IMR-90 (cell line): ENCODE results near the gene HINT3. TPM values are rescaled to one million over a fixed set of nuclear protein-coding genes. Genes with fewer than 3 reads are reported as not detected.

Source experiments
- ELK1 ChIP-seq: fragments of 150-350 bp; IDR thresholded peaks from 2 replicates; pipeline ENCODE4 v1.6.1; 2016; ENCODE audit warnings: low read depth, mild to moderate bottlenecking, low read length, moderate library complexity, borderline replicate concordance
- MAZ ChIP-seq: IDR thresholded peaks from 2 replicates; pipeline ENCODE4 v1.6.1; 2012; ENCODE audit warnings: low read depth, mild to moderate bottlenecking, low read length, improper control_type of control experiment, moderate library complexity, borderline replicate concordance
- POLR2A ChIP-seq: IDR thresholded peaks from 2 replicates; pipeline ENCODE4 v1.6.1; 2012; ENCODE audit warnings: mild to moderate bottlenecking, low read depth, low read length
- polyA plus RNA-seq, 3 experiments: library from polyadenylated mRNA; depleted of rRNA; stranded (reverse); fragments of >200 nt; gene quantifications; 2 replicates each; pipeline ENCODE4 v1.2.3, GENCODE V29; 2012; ENCODE audit warnings: low replicate concordance in 1 of 3
- total RNA-seq: library from RNA; depleted of rRNA; stranded (reverse); fragments of >200 nt; gene quantifications from 2 replicates; pipeline ENCODE4 v1.2.3, GENCODE V29; 2012

The HINT3 gene
- total and polyA plus RNA-seq, 2 of the 4 experiments (the other 2 are of a cell fraction): 3.4 to 6.5 TPM

- no peak for TF ChIP-seq ELK1
- TF ChIP-seq MAZ: no peak
- no peak for TF ChIP-seq POLR2A
These were observed 12.8 kb upstream of the HINT3 start (continued) for GRCh38 chr6:125943528-125944433.
